ENCODE results near the gene RNF44. TPM values are rescaled to one million over a fixed set of nuclear protein-coding genes. Genes with fewer than 3 reads are reported as not detected.

RNF44 gene
- total RNA-seq, 1 experiment from 2014 or later, result 55.0 TPM

Small RNAs within 50 kb of the gene (small RNA-seq; reads per million reads assigned to genes)
- gene RF00019 (not detected), gene RN7SL684P (not detected)

Other genes with a start within 250 kb of the RNF44 start
- 43.6 and 53.5 TPM in 2 replicates for gene KIAA1191, start 175.6 kb downstream of the RNF44 start, total RNA-seq (2014; rRNA removed; shearing (Covaris generic))
- 0.03 TPM in 1 of 2 replicates, not detected in the other for gene ARL10, start 171.9 kb downstream of the RNF44 start, total RNA-seq (2014; rRNA removed; shearing (Covaris generic))
- 77.1 and 82.4 TPM in 2 replicates for gene NOP16, start 148.8 kb downstream of the RNF44 start, total RNA-seq (2014; rRNA removed; shearing (Covaris generic))
- 142 and 166 TPM in 2 replicates for gene HIGD2A, start 148.7 kb downstream of the RNF44 start, total RNA-seq (2014; rRNA removed; shearing (Covaris generic))
- gene CLTB, start 120.9 kb downstream of the RNF44 start, total RNA-seq (2014; rRNA removed; shearing (Covaris generic)), result 87.3 and 97.2 TPM in 2 replicates
- gene FAF2, start 89.0 kb downstream of the RNF44 start, total RNA-seq (2014; rRNA removed; shearing (Covaris generic)), result 28.7 and 30.7 TPM in 2 replicates
- gene CDHR2, start 11.9 kb upstream of the RNF44 start, total RNA-seq (2014; rRNA removed; shearing (Covaris generic)), result 0.16 and 0.20 TPM in 2 replicates
- 4.3 and 5.6 TPM in 2 replicates for gene GPRIN1, start 72.8 kb upstream of the RNF44 start, total RNA-seq (2014; rRNA removed; shearing (Covaris generic))
- gene SNCB, start 93.1 kb upstream of the RNF44 start, total RNA-seq (2014; rRNA removed; shearing (Covaris generic)), result not detected in 2 replicates
- not detected in 2 replicates for gene EIF4E1B, start 93.3 kb upstream of the RNF44 start, total RNA-seq (2014; rRNA removed; shearing (Covaris generic))
- 25.6 and 34.2 TPM in 2 replicates for gene TSPAN17, start 110.1 kb upstream of the RNF44 start, total RNA-seq (2014; rRNA removed; shearing (Covaris generic))

All from HT-29 (cell line).